ENCODE measurements around the gene PNPLA1.

- no peak for TF ChIP-seq REST (IDR thresholded peaks at IDR 0.05; ENCODE audit: insufficient read depth in 1 of 2, low read depth in 2 of 2, low read length in 2 of 2)
- no peak for TF ChIP-seq POLR2AphosphoS5 (IDR thresholded peaks at IDR 0.05; ENCODE audit: low read depth, low read length)
- TF ChIP-seq SIN3A (IDR thresholded peaks at IDR 0.05; ENCODE audit: borderline replicate concordance, insufficient read depth, low read length), result no peak
Observed at GRCh38 chr6:36285187-36285671, 15.4 kb downstream of the PNPLA1 start.

All from PFSK-1 (cell line).